ENCODE results near the gene CIAPIN1.

The CIAPIN1 gene

DNA sequence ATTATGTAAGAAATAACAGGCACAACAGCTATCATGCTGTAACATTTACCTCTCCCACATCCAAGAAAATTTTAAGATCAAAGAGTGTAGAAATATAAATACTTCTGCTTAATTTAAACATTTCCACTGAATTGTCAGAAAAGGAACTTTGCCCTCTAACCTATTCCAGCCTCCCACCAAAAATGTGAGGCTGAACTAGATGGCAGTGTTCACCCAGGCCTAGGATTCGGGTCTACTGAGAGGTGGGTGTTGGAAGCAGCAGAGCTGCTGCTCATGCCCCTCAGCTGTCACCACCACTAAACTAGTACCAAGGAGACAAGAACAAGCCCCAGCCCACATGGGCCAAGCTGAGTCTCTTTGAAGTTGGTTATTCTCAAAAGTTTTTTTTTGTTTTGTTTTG, 11.3 kb downstream of the CIAPIN1 start:
- Mint-ChIP-seq H3K9me3 (peaks cover 3% of the 10 kb centered on the region), H3K27ac (no peak overlapping the region), H3K27me3 (ENCODE audit: low read depth) (no peaks in the 10 kb centered on the region), H3K36me3 (ENCODE audit: low read depth) (peaks cover 74% of the 10 kb centered on the region), H3K4me3 (no peak overlapping the region), H3K4me1 (no peaks in the 10 kb centered on the region)
- TF ChIP-seq, protein P1, sequence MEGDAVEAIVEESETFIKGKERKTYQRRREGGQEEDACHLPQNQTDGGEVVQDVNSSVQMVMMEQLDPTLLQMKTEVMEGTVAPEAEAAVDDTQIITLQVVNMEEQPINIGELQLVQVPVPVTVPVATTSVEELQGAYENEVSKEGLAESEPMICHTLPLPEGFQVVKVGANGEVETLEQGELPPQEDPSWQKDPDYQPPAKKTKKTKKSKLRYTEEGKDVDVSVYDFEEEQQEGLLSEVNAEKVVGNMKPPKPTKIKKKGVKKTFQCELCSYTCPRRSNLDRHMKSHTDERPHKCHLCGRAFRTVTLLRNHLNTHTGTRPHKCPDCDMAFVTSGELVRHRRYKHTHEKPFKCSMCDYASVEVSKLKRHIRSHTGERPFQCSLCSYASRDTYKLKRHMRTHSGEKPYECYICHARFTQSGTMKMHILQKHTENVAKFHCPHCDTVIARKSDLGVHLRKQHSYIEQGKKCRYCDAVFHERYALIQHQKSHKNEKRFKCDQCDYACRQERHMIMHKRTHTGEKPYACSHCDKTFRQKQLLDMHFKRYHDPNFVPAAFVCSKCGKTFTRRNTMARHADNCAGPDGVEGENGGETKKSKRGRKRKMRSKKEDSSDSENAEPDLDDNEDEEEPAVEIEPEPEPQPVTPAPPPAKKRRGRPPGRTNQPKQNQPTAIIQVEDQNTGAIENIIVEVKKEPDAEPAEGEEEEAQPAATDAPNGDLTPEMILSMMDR (IDR thresholded peaks at IDR 0.05; ENCODE audit: unreplicated experiment in 3 of 3): no peak

DNA sequence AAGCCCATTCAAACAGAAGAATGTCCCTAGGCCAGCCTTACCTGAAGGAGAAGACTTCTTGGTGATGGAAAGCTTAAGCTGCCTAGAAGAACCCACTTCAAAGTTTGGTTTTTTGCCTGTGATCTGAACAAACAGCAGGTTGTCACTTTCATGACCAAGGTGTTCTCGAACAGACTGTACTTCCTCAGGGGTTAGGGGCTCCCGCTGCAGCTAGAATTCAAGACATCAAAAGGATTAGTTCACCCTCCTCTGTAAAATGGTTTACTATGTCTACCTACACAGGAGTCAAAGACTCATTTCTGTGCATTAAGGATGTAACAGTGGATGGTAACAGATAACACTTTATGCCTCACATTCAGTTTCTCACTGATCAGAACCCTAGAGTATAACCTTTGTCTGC, 13.2 kb downstream of the CIAPIN1 start:
- no peaks in the 10 kb centered on the region for H3K4me1 Mint-ChIP-seq
- no peak overlapping the region for H3K27ac Mint-ChIP-seq
- H3K4me3 Mint-ChIP-seq: no peak overlapping the region
- peaks cover 71% of the 10 kb centered on the region for H3K36me3 Mint-ChIP-seq (ENCODE audit: low read depth)
- no peaks in the 10 kb centered on the region for H3K27me3 Mint-ChIP-seq (ENCODE audit: low read depth)
- no peaks in the 10 kb centered on the region for H3K9me3 Mint-ChIP-seq
- TF ChIP-seq, protein P1 (IDR thresholded peaks at IDR 0.05; ENCODE audit: unreplicated experiment in 3 of 3): no peak

DNA sequence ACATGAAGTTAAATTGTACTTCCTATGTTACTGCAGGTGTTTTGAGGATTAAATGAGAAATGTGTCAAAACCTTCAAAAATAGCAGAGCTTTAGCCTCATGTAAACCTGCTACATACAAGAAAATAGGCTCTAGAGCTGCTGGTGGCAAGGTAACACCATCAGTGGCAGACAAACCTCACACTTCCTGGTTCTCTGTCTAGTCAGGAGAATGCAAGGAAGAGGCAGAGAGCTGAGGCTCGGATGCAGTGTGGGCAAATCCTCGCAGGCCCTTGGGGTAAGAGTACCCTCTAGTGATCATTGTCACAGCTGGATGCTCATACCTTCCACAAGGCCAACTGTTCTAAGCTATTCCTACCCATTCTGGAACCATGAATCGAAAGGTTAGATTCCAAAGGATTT, 14.2 kb downstream of the CIAPIN1 start:
- Mint-ChIP-seq H3K27me3 (ENCODE audit: low read depth) (no peaks in the 10 kb centered on the region), H3K27ac (no peak overlapping the region), H3K9me3 (no peaks in the 10 kb centered on the region), H3K4me3 (no peak overlapping the region), H3K36me3 (ENCODE audit: low read depth) (peaks cover 71% of the 10 kb centered on the region), H3K4me1 (no peaks in the 10 kb centered on the region)
- TF ChIP-seq, protein P1 (IDR thresholded peaks at IDR 0.05; ENCODE audit: unreplicated experiment in 3 of 3): no peak

DNA sequence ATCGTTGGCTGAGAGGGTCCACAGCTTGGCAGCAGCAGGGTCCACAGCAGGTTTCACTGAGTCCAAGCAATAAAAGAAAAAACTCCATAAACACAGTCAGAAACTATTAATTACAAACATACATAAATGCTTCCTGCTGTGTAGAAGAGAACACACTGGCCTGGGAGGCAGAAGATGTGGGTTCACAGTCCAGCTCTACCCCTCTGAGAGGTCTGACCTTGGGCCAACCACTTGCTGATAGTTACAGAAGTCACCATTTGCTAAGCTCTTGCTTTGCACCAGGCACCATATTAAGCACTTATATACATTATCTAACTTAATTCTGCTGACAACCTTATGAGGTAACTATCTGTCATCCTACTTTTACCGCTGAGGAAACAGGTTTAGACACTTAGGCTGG, 14.7 kb downstream of the CIAPIN1 start:
- no peaks in the 10 kb centered on the region for H3K9me3 Mint-ChIP-seq
- H3K4me1 Mint-ChIP-seq: peaks cover 3% of the 10 kb centered on the region

DNA sequence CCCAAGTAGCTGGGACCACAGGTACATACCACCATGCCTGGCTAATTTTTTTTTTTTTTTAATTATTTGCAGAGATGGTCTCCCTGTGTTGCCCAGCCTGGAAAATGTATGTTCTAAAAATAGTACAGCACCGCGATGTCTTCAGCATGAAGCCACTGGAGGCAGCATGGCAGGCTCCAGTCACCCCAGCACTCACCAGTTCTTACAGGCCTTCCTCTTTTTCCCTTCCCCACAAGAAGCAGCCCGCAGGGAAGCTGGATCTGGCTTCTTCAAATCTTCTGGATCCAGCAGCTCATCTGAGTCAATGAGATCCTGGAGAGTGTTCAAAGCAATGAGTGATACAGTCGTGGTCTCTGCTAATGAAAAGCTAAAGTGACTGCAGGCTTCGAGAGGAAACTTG, 16.2 kb downstream of the CIAPIN1 start:
- TF ChIP-seq, protein P1 (IDR thresholded peaks at IDR 0.05; ENCODE audit: unreplicated experiment in 3 of 3): no peak
- Mint-ChIP-seq H3K27ac (no peak overlapping the region), H3K4me3 (no peak overlapping the region), H3K27me3 (ENCODE audit: low read depth) (no peaks in the 10 kb centered on the region), H3K4me1 (peaks cover 8% of the 10 kb centered on the region), H3K9me3 (no peaks in the 10 kb centered on the region), H3K36me3 (ENCODE audit: low read depth) (peaks cover 76% of the 10 kb centered on the region)

More for the DNA sequence above, 14.7 kb downstream of the CIAPIN1 start:
- no peak overlapping the region for H3K27ac Mint-ChIP-seq
- peaks cover 73% of the 10 kb centered on the region for H3K36me3 Mint-ChIP-seq (ENCODE audit: low read depth)
- no peaks in the 10 kb centered on the region for H3K27me3 Mint-ChIP-seq (ENCODE audit: low read depth)
- TF ChIP-seq, protein P1 (IDR thresholded peaks at IDR 0.05; ENCODE audit: unreplicated experiment in 3 of 3): no peak
- no peak overlapping the region for H3K4me3 Mint-ChIP-seq

DNA sequence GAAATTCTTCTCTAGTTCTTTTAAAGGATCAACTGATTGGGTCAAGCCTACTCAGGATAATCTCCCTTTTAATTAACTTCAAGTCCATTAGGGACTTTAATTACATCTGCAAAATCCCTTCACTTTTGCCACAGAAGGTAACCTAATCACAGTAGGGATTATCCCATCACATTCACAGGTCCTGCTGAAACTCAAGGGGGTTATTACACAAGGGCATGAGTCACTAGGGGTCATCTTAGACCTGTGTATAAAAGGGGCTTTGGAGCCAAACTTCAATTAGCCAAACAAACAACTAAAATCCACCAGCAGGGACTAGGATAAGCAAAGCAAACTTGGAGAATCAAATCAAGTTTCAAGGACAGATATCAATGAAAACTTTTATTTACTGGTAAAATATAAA, 19.4 kb downstream of the CIAPIN1 start:
- Mint-ChIP-seq H3K27me3 (ENCODE audit: low read depth) (no peaks in the 10 kb centered on the region), H3K4me1 (peaks cover 13% of the 10 kb centered on the region), H3K36me3 (ENCODE audit: low read depth) (peaks cover 53% of the 10 kb centered on the region), H3K9me3 (no peaks in the 10 kb centered on the region), H3K4me3 (no peak overlapping the region), H3K27ac (peak overlapping the region in 1 of 3 experiments; percentile 11)
- TF ChIP-seq, protein P1 (IDR thresholded peaks at IDR 0.05; ENCODE audit: unreplicated experiment in 3 of 3): no peak

Measured in nephron (organoid).